Measurements from ENCODE around the gene ASIC4.

DNA sequence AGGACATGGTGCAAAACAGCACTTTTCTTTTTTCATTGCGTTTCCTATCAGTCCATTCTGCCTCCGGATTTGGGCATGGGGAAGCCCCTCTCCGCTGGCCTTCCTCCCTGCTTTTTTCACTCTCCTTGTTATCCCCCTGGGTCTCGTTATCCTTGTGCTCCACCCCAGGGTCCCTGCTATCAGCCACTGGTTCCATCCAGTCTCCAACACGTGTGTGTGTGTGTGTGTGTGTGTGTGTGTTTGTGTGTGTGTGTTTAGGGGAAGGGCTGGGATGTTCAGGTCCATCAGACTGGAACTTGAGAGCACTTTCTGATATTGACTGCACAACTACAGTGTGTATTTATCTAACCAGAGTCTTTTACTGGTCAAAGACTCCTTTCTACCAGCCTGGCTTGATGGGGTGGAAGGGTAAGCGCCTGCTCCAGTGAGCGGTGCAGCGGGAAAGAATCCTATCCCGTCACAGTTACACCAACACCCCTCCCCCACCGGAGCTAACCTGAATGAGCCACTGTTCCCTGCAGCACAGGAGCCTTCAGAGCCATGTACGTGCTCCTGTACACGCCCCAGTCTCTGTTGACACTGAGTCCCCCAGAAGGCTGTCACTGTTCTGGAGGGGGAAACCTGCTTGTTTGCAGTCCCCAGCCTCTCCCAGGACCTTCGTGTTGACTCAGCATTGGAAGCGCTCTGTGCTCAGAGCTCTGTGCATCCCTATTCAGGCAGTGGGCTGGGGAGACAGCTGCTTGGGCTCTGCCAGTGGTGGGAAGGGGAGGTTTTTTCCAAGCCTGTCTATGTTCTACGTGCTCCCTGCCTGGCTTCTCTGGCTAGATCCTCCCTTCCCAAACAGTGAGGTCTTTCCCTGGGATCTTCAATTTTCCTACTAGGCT lies 62.5 kb downstream of the ASIC4 start:
- no peak for TF ChIP-seq POLR2AphosphoS5 (IDR thresholded peaks at IDR 0.05)
- TF ChIP-seq POLR2A (IDR thresholded peaks at IDR 0.05), result no peak
- TF ChIP-seq, protein P1, sequence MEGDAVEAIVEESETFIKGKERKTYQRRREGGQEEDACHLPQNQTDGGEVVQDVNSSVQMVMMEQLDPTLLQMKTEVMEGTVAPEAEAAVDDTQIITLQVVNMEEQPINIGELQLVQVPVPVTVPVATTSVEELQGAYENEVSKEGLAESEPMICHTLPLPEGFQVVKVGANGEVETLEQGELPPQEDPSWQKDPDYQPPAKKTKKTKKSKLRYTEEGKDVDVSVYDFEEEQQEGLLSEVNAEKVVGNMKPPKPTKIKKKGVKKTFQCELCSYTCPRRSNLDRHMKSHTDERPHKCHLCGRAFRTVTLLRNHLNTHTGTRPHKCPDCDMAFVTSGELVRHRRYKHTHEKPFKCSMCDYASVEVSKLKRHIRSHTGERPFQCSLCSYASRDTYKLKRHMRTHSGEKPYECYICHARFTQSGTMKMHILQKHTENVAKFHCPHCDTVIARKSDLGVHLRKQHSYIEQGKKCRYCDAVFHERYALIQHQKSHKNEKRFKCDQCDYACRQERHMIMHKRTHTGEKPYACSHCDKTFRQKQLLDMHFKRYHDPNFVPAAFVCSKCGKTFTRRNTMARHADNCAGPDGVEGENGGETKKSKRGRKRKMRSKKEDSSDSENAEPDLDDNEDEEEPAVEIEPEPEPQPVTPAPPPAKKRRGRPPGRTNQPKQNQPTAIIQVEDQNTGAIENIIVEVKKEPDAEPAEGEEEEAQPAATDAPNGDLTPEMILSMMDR (IDR thresholded peaks at IDR 0.05), result no peak
